Esophagus squamous epithelium (tissue), 4 donors: ENCODE results near the gene VANGL2.

ENCODE experiments used
- CTCF ChIP-seq, 6 experiments: fragments of 450-650 bp in 4 of 6; fragments of 200-600 bp in 2 of 6; sonication (generic) in 2 of 6; IDR thresholded peaks; one replicate each; pipeline ENCODE4 v1.5.1; 2016 to 2019; ENCODE audit warnings: antibody characterized with exemption in 6 of 6, mild to moderate bottlenecking in 4 of 6, moderate library complexity in 4 of 6
- POLR2A ChIP-seq, 4 donors: fragments of 450-650 bp; IDR thresholded peaks; one replicate each; pipeline ENCODE4 v1.6.1; 2017; ENCODE audit warnings: antibody characterized with exemption in 4 of 4, mild to moderate bottlenecking in 4 of 4, moderate library complexity in 3 of 4

GRCh38 chr1:160367516-160367900 lies 32.9 kb upstream of the VANGL2 start:
- TF ChIP-seq CTCF (IDR thresholded peaks at IDR 0.05), result no peak
- no peak for TF ChIP-seq POLR2A (IDR thresholded peaks at IDR 0.05)
